T-helper 2 cell treated with Interferon-gamma antibody and Interleukin-4, amounts not matched to agents 100 ng/mL and 5 ng/mL, for 36 hours (primary cell): ENCODE results near the gene UGT1A5. TPM values are rescaled to one million over a fixed set of nuclear protein-coding genes. Genes with fewer than 3 reads are reported as not detected.

Experiments used
- intact Hi-C: fragments of 100-400 bp; cut with micrococcal nuclease; formaldehyde crosslinking; loops from one replicate; pipeline ENCODE4 v1.15.1; 2023
- total RNA-seq: library from RNA; stranded (reverse); gene quantifications from 2 replicates; pipeline ENCODE4 v1.2.3, GENCODE V29; 2022

The UGT1A5 gene
- total RNA-seq, 1 donor from 2014 or later: not detected

DNA sequence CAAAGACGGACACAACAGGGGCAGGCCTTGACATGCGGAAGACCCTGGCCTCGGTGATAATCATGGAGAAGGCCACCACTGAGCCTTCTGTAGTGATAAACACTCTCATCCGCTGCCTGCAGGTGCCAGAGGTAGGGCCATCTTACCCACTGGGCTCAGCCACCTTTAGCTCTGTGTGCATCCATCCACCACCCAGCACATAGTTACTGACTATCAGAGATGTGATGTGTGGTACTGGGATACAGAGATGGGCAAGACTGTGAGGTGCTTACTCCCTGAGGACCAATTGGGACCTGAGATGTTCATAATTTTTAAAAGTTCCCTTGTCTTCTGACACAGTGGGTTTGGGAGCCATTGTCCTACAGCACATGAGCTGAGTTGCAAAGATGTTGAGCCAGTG lies 67.0 kb downstream of the UGT1A5 start:
- intact Hi-C loops: no loop called here

DNA sequence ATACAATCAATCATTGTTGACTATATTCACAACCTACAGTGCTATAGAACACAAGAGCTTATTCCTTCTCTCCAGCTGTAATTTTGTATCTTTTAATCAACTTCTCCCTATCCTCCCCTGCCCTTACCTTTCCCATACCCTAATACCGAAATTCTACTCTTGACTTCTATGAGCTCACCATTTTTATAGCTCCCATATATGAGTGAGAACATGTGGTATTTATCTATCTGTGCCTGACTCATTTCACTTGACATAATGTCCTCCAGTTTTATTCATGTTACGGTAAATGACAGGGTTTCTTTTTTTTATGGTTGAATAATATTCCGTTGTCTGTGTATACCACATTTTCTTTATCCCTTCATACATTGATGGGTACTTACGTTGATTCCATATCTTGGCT lies 68.1 kb downstream of the UGT1A5 start:
- intact Hi-C loops: no loop called here

DNA sequence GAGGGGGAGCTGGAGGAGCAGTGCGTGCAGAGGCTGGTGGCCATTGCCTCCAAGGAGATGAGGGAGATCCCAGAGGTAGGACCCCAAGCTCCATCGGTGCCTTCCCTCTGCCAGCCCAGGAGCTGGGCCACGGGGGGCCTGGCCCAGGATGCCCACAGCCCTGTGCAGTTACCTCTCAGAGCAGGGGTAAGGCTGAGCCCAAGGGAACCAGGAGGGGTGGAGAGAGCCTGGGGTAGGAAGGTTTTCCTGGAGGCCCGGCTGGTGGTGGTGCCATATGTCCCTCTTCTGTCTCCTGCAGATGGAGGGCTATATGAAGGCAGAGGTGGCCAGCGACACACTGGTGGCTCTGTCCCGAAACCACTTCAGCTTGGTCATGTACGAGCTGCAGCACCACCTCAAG lies 76.8 kb downstream of the UGT1A5 start:
- intact Hi-C loops: no loop called here

DNA sequence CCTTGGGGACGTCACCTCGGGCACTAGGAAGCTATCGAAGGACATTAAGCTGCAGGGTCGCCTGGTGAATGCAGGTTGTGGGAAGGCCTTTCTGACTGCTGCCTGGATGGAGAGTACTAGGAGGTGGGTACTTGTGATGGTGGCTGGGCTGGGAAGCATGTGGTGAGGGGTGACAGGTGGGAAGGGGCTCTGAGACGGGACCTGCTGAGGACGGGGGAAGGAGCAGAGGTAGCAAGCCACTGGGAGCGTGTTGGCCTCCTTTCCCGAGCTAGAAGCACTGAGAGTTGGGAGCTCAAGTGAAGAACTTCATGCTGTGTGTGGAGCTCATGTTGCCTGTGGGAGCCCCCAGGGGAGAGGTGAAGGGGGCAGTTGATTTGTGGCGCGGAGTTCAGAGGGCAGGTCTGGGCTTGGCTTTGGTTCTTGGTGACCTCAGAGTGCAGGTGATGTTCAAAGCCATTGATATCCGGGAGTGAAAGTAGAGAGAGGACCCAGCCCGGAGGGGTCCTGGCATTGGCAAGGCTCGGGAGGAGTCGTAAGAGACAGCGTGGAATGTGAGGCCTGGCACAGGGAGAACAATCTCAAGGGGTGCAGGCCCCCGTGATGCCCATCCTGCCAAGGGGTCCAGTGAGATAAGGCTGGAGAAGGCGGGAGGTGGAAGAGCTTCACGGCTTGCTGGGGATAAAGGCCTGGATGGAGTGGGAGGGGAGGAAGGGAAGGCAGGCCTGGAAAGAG lies 78.6 kb downstream of the UGT1A5 start:
- intact Hi-C loops: no loop called here

DNA sequence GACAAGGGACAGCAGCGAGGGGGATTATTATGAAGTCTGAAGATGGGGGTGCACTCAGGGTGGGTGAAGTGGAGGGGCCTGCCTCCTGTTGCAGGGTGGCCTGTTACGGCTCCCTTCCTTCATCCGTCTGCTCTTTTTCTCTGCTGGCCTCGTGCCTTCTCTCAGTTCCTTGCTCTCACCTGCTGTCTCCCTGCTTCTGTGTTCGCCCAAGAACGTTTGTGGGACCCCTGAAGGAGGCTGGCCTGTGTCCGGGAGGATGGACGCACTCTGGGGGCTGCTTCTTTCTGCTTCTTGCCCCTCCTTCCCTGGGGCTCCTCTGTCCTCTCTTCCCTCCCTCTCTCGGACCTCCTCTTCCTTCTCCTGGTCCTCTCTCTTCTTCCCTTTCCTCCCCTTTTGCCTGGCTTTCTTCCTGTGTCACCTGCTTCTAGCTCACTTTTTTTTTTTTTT lies 79.2 kb downstream of the UGT1A5 start:
- intact Hi-C loops: no loop called here

DNA sequence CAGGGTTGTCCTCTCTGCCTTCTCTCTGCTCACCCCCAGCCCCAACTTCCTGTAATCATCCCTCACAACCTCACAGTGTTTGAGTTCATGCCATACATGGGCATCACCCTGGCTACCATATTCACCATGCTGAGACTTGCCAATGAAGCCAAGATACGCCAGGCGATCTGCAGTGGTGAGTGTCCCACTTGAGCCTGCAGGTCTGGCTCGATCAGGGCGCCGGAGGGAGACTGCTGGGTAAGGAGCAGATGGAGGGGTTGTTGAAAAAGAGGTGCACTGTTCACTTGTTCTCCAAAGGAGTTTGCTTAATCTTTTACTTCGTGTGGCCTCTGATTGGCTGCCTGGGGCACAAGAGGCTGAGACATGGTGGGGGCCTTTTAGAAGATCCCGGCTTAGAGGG lies 80.0 kb downstream of the UGT1A5 start:
- intact Hi-C loops: no loop called here

DNA sequence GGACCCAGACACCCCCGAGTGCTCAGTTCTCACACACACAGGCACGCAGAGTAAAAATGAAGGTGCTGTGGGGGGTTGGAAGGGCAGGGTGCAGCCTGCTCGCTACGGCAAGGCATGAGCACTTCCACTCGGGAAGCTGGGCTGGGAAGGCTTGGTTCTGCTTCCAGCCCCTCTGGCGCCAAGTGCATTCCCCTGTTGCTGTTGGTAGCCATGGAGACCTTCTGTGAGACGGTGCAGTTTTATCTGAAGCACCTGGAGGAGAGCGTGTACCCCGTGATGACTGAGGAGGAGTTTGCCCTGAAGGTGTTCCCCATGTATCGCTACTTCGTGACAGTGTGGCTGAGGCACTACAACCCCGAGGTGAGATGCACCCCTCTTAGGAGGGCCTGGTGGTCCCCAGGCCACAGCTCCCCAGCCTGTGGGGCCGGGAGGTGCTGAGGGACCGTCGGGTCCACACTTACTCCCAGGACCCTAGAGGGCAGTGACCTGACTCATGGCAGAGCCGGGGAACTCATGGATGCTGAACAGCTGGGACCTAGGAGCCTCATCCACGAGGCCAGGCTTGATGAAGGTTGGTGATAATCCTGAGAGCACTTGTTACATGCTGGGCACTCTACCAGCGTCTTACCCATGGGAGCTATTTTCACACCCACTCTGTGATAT lies 80.9 kb downstream of the UGT1A5 start:
- intact Hi-C loops: no loop called here

DNA sequence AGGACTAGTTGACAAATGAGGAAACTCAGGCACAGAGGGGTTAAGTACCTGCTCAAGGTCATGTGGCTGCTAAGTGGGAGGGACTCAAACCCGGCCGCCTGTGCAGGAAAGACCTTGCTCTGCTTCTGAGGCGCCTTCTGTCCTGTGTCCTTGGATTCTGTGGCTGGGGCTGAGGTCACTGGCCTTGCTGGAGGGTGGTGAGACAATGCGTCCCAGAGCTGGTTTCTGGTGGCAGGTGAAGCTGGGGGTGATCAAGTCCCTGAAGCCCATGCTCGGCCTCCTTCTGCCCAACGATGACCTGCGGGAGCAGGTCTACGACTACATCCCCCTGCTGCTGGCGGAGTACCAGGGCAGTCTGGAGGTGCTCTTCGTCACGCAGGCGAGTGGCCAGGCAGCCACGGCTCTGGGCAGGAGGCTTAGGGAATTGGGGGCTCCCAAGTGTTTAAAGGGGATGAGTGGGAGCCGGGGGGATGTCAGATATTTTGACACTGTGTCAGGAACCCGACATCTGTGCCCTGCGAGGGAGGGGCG lies 81.5 kb downstream of the UGT1A5 start:
- intact Hi-C loops: no loop called here

DNA sequence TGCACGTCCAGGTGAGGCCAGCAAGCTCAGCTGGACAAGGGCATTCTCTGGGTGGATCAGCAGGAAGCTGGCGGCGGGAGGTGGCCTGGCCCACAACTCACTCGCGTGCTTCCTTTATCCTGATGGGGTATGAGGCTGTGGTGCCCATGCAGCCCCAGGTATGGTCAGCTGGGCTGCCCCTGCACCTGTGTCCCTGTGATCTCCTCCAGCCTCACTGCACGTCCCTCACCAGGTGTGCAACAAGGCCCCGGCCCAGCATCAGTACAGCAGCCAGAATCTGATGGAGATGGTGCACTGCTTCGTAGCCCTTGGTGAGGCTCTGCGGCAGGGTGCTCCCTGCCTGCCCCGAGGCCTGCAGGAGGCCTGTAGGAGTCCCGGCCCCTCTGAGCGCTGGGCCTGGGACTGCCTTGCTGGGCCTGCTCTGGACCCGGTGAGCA lies 83.0 kb downstream of the UGT1A5 start:
- intact Hi-C loops: no loop called here

DNA sequence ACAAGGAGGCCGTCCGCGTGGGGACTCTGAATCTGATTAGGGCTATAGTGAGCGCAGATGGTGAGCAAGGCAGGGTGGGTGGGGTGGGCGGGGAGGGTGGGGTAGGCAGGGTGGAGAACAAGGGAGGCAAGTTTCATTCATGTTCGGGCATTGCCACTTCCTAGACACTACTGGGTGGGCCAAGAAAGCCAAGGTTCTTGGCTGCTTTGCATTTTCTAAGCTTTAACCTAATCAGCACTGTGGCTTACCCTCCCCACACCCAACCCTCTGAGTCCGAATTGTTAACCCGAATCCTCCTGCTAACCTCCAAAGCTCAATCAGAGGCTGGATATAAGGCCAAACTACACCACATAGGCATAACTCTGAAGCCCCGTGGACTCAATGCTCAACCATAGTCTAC lies 83.5 kb downstream of the UGT1A5 start:
- intact Hi-C loops: no loop called here

DNA sequence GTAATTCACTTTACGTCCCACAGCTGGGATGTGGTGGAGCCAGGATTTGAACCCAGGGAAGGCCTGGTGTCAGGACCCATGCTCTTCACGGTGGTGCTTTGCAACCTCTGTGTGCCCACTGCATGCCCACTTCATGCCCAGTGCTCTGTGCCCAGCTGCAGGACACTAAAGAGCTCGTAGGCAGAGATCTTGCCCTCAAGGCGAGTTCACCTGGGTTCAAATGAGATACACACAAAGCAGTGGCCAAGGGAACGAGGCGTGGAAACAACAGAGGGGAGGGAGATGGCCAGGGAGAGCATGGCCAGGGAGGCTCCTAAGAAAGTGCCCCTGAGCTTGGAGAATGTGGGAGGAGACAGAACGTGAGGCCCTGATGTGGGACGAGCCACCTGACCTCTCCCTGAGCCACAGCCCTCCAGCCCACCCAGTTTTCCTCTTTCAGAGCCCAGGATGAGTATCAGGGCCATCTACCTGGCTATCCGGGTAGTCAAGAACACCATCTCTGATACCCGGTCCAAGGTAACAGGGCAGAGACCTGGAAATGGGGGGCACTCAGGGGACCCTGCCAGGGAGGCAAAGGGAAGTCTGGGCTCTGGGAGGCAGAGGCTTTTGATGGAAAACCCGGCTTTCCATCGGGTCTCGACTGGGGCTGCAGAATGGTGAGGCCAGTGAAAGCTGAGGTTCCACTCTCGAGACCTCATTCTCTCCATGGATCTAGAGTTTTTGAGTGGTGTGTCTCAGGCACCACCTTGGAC lies 85.8 kb downstream of the UGT1A5 start:
- intact Hi-C loops: no loop called here

DNA sequence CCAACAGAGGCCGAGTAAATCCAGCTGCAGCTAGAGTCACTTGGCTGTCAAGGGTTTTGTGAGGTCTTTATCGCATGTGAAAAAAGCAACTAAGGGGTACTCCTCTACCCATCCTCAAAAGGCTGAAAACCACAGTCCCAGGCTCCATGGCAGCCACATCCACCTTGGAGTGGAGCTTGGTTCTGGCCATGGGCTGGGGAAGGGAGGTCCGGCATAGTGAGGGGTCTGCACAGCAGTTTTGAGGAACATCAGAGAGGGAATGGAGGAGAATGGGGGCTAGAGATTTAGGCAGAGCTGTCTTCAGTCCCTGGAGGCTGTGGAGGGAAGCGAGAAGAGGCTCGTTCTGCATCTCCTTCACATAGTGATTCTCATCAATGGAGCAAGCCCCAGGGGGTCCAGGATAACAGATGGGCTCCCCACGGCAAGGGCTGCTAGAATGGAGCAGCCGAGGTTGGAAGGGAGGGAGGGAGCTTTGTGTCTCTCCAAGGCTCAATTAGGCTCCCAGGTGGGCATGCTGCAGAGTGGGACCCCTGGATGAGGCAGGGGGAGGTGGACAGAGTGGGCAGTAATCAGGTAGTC lies 86.5 kb downstream of the UGT1A5 start:
- intact Hi-C loops: no loop called here

DNA sequence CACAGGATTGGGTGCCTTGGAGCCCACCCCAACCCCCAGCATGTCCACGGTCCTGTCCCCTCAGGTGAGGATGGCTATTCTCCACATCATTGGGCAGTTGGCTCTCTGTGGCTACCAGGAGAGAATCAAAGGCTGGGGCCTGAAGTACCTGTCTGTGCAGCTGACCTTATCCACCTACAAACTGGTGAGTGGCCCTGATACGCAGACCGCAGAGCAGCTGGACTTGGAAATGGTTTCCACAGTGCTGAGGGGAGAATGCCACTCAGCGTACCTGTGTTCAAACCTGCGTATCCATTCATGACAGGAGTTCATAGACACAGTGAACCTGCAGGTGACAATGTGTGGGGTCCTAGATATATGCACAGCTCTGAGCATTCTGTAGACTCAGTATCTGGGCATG lies 87.0 kb downstream of the UGT1A5 start:
- intact Hi-C loops: no loop called here

DNA sequence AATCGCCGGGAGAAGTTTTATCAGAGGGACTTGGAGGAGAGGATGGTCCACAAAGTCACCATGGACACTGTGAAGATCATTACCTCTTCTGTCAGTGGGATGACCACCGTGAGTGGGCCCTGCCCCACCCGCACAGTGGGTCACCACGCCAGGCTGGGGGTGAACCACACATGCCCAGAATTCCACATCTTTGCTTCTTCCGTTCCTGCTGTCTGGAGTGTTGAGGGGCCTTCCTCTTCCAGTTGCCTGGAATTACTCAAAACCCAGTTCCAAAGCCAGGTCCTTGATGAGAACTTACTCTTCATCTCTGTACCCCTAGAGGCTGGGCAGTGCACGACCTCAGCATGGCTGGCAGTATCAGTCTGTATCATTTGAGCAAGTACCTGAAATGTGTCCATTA lies 87.5 kb downstream of the UGT1A5 start:
- intact Hi-C loops: no loop called here

DNA sequence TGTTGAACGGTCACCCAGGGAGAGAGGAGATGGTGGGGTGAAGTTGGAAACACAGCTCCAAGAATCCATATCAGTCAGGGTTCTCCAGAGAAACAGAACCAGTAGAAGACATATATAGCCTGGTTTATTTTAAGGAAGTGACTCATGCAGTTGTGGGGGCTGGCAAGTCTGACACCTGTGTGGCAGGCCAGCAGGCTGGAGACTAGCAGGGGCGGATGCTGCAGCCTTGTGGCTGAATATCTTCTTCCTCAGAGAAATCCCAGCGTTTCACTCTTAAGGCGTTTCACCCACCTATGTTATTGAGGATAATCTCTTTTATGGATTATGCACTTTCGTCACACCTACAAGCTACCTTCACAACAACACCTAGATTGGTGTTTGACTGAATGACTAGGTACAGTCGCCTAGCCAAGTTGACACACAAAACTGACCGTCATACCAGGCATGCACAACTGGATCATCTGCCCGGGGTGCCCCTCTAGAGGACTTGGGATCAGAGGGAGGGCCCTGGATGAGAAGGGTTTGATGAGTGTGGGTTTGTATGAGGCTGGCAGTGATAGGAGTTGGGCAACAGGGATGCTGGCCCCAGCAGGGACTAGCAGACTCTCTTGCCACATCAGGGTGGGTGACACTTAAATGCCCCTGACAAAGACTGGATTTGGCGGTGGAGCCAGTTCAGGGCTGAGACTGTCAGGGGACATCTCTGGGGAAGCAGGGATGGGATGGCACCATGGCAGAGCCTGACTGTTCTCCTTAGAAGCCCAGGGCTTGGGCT lies 88.8 kb downstream of the UGT1A5 start:
- intact Hi-C loops: no loop called here

DNA sequence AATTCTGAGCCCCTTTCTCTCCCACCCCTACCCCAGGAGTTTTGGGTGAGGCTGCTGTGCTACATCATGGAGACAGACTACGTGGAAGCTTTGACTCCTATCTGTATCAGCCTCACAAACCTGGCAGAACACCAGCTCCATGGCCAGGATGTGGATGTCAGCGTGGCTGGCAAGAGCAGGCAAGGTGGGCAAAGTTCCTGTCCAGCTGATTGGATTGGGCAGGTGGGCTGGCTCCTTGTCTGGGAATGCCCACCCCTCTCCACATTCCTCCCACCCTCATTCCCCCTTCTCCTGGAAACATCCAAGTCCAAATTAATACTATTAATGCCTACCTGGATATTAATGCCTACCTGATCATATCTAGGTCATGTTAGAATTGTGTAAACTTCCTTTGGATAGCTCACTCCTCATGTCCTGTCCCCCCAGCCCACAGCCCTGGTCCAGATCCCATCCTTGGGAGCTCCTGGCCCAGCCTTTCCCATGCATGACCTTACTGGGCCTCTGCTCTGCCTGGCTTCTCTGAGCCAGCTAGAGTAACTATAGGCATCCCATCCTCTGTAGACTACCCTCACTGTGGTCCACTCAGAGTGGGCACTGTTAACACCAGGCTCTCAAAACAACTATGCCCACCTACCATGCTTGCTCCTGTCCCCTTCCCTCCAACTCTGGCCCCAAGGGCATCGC lies 89.6 kb downstream of the UGT1A5 start:
- intact Hi-C loops: no loop called here

DNA sequence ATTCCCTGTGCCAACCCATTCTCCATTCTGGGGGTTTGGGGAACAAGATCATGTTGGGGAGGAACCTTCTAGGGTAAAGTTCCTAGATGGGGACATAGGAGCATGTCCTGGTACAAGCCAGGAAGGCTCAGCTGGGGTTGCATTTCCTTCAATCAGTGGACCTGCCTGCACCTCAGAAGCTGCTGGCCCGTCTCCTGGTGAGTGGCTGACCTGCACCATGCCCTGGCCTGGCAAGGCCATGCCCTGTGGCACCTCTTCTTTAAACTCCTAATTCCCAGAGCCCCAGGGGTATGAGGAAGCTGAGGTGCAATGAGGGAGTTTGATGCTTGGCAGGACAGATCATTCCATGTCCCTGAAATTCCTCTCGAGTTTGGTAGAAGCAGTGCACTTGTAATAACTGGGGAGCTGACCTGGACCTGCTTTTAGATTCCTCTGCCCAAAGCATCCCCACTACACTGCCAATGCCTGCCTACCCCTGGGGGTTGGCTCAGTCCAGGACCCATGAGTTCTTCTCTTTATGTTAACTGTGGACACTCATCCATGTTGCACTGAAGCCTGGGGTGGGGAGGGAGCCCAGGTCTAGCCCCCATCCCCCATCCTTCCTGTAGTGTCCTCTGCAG lies 90.7 kb downstream of the UGT1A5 start:
- intact Hi-C loops: no loop called here

DNA sequence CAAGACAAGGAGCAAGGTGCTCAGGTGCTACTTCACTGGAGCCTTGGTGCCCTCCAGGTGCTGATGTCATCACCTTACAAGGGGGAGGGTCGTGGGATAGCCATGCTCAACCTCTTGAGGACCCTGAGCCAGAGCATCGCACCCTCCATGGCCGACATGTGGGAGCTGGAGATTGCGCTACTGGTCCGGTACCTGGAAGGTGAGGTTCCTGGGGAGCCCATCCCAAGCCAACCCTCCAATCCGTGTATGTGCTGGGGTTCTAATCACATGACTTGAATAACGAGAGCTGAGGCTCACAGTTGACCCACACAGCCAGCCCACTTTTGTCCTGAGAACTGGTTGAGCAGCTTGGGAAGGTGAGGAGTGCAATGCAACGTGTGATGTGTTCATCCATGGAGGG lies 91.3 kb downstream of the UGT1A5 start:
- intact Hi-C loops: no loop called here

DNA sequence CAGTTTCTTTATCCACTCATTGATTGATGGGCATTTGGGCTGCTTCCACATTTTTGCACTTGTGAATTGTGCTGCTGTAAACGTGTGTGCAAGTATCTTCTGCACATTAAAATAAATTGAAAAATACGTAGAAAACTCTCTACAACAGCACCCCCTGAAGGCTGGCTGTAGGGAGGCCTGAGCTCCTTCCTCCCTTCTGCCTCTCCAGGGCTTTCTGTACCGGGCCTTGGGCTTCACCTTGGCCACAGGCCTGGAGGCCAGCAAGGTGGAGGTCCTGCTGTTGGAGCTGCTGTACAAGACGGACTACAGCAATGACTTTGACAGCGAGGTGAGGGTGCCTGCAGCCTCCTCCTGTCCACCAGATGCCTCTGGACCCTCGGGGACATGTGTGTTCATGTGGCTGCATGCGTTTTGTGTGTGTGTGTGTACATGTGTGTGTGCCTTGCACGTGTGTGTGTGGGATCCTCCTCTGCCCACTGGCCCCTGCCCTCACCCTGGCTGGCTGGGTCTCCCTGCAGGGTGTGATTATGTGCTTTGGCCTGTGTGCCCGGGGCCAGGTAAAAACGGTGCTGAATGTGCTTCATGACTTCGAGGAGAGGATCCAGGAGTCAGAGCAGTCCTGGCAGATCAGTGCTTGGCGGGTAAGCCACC lies 94.6 kb downstream of the UGT1A5 start:
- intact Hi-C loops: no loop called here
